Inferior parietal cortex (tissue), 1 donor: Measurements from ENCODE around the gene PGK2.
"Not testable (repeated sequence)": the region's sequence is repeated elsewhere in the genome, so short reads cannot be mapped to it uniquely, and the experiment has no call there.

Source experiments
- DNase-seq: peaks from one replicate; pipeline ENCODE4 v3.0.0-alpha.2; 2016; ENCODE audit errors: extremely low spot score

PGK2 gene

DNA sequence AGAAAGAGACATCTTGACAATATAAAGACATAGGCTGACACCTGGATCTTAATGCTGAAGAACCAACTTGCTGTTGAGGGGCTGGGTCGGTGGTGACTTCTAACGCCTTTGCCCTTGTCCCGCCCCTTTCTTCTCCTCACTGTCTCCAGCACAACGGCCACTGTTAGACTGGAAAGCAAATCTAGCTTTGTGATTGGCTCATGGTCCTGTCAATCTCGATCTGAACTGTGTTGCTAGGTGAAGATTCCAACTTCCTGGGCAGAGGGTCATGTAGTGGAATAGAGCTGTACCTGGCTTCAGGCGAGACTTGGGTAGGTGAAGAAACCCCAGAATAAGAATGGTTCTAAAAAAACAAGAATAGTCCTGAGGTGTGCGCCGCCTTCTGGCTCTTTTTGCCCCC, at the start of gene PGK2:
Gene PGK2 (minus strand): TSS at position 110 of the 400 bp plus-strand sequence. CDS start 98 bp downstream, at position 12.
- no peak for DNase-seq

GRCh38 chr6:49835140-49835539, 48.1 kb upstream of the PGK2 start:
- no peak for DNase-seq

- DNase-seq, result no peak
Measured at GRCh38 chr6:49833386-49833785, 46.3 kb upstream of the PGK2 start.

- no peak for DNase-seq
Measured at GRCh38 chr6:49826743-49827406, 39.8 kb upstream of the PGK2 start.

DNA sequence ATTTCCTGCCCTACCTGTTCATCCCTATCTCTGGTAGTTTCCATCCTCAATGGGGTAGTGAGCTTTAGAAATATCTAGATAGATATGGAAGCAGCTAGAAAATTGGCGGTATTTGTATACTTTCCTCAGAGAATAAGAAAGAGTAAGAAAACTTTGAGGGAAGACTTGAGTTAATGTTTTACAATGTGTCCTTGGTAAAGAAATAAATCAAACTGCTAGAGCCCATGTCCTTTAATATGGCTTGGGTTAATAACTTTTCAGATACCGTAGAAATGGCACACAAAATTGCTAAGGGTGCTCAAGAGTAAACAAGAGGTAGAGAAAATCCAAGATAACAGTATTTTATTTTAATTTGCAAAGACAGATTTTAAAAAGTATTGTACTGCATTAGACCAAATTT, 28.1 kb upstream of the PGK2 start:
- DNase-seq, result no peak

- no peak for DNase-seq
Measured at GRCh38 chr6:49813248-49813647, 26.2 kb upstream of the PGK2 start.

GRCh38 chr6:49806145-49806544, 19.1 kb upstream of the PGK2 start:
- DNase-seq, result no peak

- DNase-seq, result no peak
Measured at GRCh38 chr6:49805246-49805645, 18.2 kb upstream of the PGK2 start.

DNA sequence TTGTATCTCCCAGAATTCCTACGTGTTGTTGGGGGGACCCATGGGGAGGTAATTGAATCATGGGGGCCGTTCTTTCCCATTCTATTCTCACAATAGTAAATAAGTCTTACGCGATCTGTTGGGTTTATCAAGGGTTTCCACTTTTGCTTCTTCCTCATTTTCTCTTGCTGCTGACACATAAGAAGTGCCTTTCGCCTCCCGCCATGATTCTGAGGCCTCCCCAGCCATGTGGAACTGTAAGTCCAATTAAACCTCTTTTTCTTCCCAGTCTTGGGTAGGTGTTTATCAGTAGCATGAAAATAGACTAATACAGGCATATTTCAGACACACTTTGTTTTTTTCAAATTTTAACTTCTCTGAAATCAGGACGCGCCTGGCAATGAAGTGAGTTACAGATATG, 14.4 kb upstream of the PGK2 start:
- no peak for DNase-seq

GRCh38 chr6:49799090-49799489, 12.0 kb upstream of the PGK2 start:
- no peak for DNase-seq

- not testable (repeated sequence) for DNase-seq
Measured at GRCh38 chr6:49796842-49797455, 9.9 kb upstream of the PGK2 start.

DNA sequence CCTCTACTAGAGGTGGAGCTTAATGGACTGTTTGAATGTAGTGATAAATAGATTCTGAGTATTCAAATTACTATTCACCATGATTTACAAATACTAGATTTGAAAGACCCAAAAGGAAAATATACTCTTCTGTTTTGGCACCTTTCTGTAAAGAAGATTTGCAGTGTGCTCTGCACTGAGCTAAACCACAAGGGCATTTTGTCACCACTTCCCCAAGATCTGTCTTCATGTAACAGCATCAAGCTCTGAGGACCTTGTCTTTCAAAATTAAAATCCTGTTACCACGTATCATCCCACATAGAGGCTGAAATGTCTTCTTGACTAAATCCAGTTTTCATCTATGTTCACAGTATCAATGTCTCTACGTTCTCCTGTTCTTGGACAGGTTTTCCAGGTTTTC, 3.3 kb upstream of the PGK2 start:
- DNase-seq, result no peak

- no peak for DNase-seq
Measured at GRCh38 chr6:49784272-49784671, 2.8 kb downstream of the PGK2 start.

DNA sequence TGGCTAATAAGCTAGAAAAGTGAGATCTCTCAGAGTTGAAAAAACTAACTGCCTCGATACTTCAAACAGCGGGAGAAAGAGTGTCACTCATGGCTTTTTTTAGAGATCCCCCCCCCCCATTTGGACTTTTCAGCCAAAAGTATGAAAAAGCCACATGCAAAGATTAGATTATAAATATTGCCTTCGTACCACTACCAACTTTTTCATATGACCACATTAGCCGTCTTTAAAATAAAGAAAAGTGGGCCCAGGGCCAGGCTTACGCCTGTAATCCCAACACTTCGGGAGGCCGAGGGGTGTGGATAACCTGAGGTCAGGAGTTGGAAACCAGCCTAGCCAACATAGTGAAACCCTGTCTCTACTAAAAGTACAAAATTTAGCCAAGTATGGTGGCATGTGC, 4.4 kb downstream of the PGK2 start:
- no peak for DNase-seq

DNA sequence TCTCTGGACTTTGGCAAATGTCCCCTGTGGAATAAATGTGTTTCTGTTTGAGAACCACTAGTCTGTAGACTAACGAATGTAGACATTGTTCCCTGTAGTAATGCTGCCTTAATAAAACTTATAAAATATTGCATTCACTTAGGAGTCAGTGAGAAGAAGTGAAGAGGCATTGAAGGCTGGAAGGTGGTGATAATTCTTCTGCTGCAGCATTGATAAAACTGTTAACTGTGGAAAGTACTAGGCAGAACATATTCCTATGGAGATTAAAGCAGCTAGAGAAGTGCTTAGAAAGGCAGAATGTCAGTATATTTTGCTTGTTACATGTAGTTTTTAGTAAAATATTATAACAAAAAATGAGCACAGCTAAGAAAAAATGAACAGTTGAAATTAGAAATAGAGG, 4.8 kb downstream of the PGK2 start:
- DNase-seq, result no peak

- no peak for DNase-seq
Measured at GRCh38 chr6:49776444-49776843, 10.6 kb downstream of the PGK2 start.

DNA sequence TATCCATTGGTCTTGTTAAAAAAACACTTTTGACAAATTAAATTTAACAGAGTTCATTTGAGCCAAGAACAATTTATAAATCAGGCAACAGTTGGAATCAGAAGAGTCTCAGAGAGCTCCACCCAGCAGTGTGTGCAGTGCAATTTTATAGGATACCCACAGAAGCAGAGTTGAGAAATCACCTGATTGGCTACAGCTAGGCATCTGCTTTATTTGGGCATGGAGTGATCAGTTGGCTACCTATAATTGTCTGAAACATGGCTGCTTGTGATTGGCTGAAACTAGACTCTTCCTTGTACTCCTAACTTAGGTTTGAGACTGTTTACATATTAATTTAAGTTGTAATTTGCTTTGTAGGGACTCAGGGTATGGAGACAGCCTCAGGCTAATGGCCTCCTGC, 12.0 kb downstream of the PGK2 start:
- no peak for DNase-seq

- DNase-seq, result no peak
Measured at GRCh38 chr6:49772285-49772684, 14.8 kb downstream of the PGK2 start.

DNA sequence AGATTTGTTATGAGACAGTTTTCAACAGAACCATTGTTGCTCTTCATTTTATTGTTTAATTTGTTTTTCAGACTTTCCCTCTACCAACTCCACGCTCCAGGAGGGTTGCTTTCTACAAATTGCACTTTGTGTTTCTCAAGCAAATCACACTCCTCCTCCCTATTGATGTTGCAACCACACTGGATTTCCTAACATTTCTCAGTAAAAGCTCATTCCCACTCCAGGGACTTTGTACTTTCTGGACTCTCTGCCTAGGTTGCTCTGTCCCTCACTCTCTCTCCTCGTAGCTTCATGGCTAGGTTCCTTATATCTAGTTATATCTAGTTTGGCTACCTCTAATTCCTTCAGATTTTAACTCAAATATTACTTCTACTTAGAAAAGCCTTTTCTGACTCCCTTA, 20.3 kb downstream of the PGK2 start:
- DNase-seq, result no peak

DNA sequence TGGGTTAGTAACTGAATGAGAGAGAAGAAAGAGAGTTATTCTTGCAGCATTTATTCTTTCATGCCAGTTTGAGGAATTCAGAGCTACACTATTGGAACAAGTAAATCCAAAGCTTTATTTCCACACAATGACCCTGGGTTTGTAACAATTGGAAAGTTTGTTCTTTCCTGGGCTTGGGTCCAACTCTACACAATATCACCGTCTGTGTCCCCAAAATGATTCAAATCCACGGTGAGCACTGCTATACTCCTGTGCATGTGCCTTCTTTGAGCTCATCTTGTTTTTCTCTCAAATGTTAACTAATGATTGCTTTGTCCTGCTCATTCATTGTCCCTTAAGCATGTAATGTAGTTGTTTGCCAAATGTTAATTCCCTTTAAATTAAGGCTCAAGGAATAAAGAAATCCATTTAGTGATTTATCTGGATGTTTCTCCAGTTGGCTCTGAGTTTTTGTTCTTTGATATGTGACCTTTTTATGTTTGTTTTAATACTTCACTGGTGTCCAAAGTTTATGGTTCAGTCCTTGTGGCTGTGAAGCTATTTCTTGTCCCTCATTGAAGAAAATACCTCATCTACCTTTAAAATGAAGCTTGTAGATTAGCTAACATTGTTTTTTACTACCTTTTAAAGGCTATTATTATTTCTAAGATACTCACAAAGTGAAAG, 22.4 kb downstream of the PGK2 start:
- no peak for DNase-seq

GRCh38 chr6:49744259-49744658, 42.8 kb downstream of the PGK2 start, which contains the start of gene CRISP3:
TSS of gene CRISP3 (minus strand) at chr6:49744388. CDS start at chr6:49744367, 21 bp downstream.
- DNase-seq, result no peak

DNA sequence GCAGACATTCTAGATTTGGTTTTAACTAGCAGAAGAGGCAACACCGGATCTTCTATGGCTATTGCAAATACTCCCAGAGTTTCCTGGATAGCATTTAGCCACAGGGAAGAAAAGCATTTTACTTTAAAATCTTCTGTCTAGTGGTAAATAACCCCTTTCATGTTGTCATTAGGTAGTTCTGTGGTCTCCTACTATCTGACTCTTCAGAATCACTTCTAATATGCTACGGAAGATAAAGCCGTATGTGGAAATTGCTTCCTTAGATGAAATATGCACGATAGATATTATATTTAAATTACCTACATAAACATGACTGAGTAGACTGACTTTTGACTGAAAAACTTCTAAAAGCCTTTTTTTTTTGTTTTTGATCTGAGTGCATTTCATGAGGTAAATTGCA, 43.7 kb downstream of the PGK2 start:
- DNase-seq, result no peak

- DNase-seq, result no peak
Measured at GRCh38 chr6:49739423-49739822, 47.7 kb downstream of the PGK2 start.
